ENCODE data around the gene SLX4IP.
A peak's percentile ranks its signal among the peaks of the same experiment; 100 is the strongest.

SLX4IP gene

GRCh38 chr20:10521068-10521831 is 86.1 kb downstream of the SLX4IP start:
- DNase-seq (ENCODE audit: low read depth, low spot score) = peak; percentile 82

- DNase-seq (ENCODE audit: low read depth, low spot score) = no peak
Measured at GRCh38 chr20:10521836-10522235, 86.7 kb downstream of the SLX4IP start.

GRCh38 chr20:10522328-10522727 is 87.2 kb downstream of the SLX4IP start:
- DNase-seq (ENCODE audit: low read depth, low spot score) = no peak

GRCh38 chr20:10523443-10523842 is 88.3 kb downstream of the SLX4IP start:
- DNase-seq (ENCODE audit: low read depth, low spot score) = no peak

GRCh38 chr20:10524034-10524476 is 89.0 kb downstream of the SLX4IP start:
- DNase-seq (ENCODE audit: low read depth, low spot score) = peak; percentile 77

- no peak for DNase-seq (ENCODE audit: low read depth, low spot score)
Measured at GRCh38 chr20:10524643-10525042, 89.5 kb downstream of the SLX4IP start.

GRCh38 chr20:10527781-10528180 is 92.7 kb downstream of the SLX4IP start:
- no peak for DNase-seq (ENCODE audit: low read depth, low spot score)

GRCh38 chr20:10530883-10531282 is 95.8 kb downstream of the SLX4IP start:
- no peak for DNase-seq (ENCODE audit: low read depth, low spot score)

- DNase-seq (ENCODE audit: low read depth, low spot score) = peak; percentile 71
Measured at GRCh38 chr20:10531848-10532247, 96.7 kb downstream of the SLX4IP start.

- no peak for DNase-seq (ENCODE audit: low read depth, low spot score)
Measured at GRCh38 chr20:10532361-10532760, 97.3 kb downstream of the SLX4IP start.

GRCh38 chr20:10536531-10536930 is 101.4 kb downstream of the SLX4IP start:
- DNase-seq (ENCODE audit: low read depth, low spot score) = no peak

GRCh38 chr20:10537850-10538480 is 102.9 kb downstream of the SLX4IP start:
- no peak for DNase-seq (ENCODE audit: low read depth, low spot score)

- DNase-seq (ENCODE audit: low read depth, low spot score) = no peak
Measured at GRCh38 chr20:10538768-10539167, 103.7 kb downstream of the SLX4IP start.

GRCh38 chr20:10539818-10540553 is 104.9 kb downstream of the SLX4IP start:
- no peak for DNase-seq (ENCODE audit: low read depth, low spot score)

GRCh38 chr20:10540636-10541493 is 105.8 kb downstream of the SLX4IP start:
- DNase-seq (ENCODE audit: low read depth, low spot score) = no peak

- no peak for DNase-seq (ENCODE audit: low read depth, low spot score)
Measured at GRCh38 chr20:10541668-10542411, 106.7 kb downstream of the SLX4IP start.

- no peak for DNase-seq (ENCODE audit: low read depth, low spot score)
Measured at GRCh38 chr20:10542442-10542841, 107.3 kb downstream of the SLX4IP start.

GRCh38 chr20:10543480-10543879 is 108.4 kb downstream of the SLX4IP start:
- DNase-seq (ENCODE audit: low read depth, low spot score) = no peak

GRCh38 chr20:10547276-10548114 is 112.4 kb downstream of the SLX4IP start:
- no peak for DNase-seq (ENCODE audit: low read depth, low spot score)

- DNase-seq (ENCODE audit: low read depth, low spot score) = no peak
Measured at GRCh38 chr20:10549511-10549910, 114.4 kb downstream of the SLX4IP start.
